Caki2 (cell line): ENCODE measurements around the gene TM4SF20. TPM values are rescaled to one million over a fixed set of nuclear protein-coding genes. Genes with fewer than 3 reads are reported as not detected.
A peak's percentile ranks its signal among the peaks of the same experiment; 100 is the strongest.
"Not testable (repeated sequence)": the region's sequence is repeated elsewhere in the genome, so short reads cannot be mapped to it uniquely, and the experiment has no call there.

Source experiments
- DNase-seq: peaks from one replicate; pipeline ENCODE4 v3.0.0-alpha.2; 2015; ENCODE audit warnings: low read depth
- in situ Hi-C: cut with HindIII; loops from 2 replicates; pipeline ENCODE4 v1.10.0; 2016; ENCODE audit warnings: low sequenced_read_pairs, low pct_unique_long_range_greater_than_20kb, mixed read lengths
- total RNA-seq: library from RNA; depleted of rRNA; stranded (reverse); fragments of >200 nt; shearing (Covaris generic); gene quantifications from 2 replicates; pipeline ENCODE4 v1.2.3, GENCODE V29; 2014; ENCODE audit warnings: low replicate concordance

TM4SF20 gene
- total RNA-seq, 1 experiment from 2014 or later = not detected

GRCh38 chr2:227402959-227403358 lies 23.9 kb upstream of the TM4SF20 start:
- in situ Hi-C loops = no loop called here
- no peak for DNase-seq

- DNase-seq = no peak
- in situ Hi-C loops = no loop called here
These were observed 23.2 kb upstream of the TM4SF20 start for GRCh38 chr2:227402321-227402720.

DNA sequence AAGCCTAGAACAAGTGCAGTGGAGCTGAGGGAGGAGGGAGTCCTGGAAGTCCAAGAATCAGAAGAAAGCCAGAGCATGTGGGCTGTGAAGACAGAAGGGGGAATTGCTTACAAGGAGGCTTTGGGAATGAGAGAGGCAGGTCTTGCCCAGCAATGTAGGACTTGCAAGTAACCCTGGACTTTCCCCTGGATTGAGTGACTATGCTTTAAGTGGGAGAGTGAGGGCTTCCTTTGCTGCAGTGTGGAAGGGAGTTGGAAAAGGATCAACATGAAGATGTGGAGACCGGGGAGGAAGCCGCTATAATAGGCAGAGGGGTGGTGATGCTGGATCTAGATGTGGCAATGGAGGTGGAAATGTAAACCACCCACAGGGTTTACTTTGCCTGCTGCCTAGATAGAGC lies 22.4 kb upstream of the TM4SF20 start:
- no peak for DNase-seq
- in situ Hi-C loops = no loop called here

- in situ Hi-C loops = no loop called here
- DNase-seq = no peak
These were observed 19.9 kb upstream of the TM4SF20 start for GRCh38 chr2:227398684-227399670.

- DNase-seq = no peak
- in situ Hi-C loops = no loop called here
These were observed 18.5 kb upstream of the TM4SF20 start for GRCh38 chr2:227397562-227397961.

DNA sequence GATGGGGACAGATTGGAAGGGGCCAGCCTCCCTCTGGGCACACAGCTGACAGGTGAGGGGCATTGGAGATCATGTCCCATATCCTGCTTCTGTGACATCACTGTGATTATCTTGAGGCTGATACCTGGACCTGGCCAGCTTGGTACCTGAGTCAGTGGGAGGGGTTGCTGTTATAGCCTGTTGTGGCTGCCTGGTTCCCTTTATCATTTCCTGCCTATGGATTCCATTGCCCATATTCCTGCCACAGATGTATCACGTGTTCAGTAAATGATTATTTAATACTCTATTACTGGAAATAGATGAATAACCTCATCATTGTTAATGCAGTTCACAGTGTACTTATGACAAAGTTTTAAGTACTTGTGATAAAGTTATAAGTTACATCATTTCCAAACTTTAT lies 16.4 kb upstream of the TM4SF20 start:
- DNase-seq = no peak
- in situ Hi-C loops = no loop called here

GRCh38 chr2:227394401-227394800 lies 15.3 kb upstream of the TM4SF20 start:
- DNase-seq = no peak
- in situ Hi-C loops = no loop called here

GRCh38 chr2:227390468-227391256 lies 11.6 kb upstream of the TM4SF20 start:
- in situ Hi-C loops = no loop called here
- DNase-seq = no peak

GRCh38 chr2:227389661-227390060 lies 10.6 kb upstream of the TM4SF20 start:
- in situ Hi-C loops = no loop called here
- DNase-seq = no peak

- in situ Hi-C loops = no loop called here
- no peak for DNase-seq
These were observed 10.1 kb upstream of the TM4SF20 start for GRCh38 chr2:227389231-227389630.

DNA sequence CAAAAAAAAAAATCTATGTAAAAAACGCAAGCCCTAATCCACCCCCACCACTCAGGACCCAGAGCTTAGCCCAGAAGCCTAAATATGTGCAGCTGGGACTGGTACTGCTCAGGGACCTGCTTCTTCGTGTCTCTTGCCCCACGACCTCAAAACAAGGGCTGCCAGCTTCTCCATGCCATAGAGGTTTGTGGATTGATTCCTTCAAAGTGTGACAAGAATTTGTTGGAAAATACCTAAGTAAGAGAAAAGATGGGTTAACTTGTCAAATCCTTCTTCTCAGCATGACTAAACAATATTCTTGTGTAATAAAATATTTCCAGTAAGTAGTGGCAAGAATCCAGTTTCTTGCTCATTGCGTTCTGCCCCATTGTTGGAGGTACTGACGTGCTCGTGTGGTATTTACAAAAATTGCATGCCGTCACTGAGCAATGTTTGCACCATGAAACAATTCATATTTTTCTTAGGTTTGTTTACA lies 9.5 kb upstream of the TM4SF20 start:
- in situ Hi-C loops = no loop called here
- peak; percentile 48 for DNase-seq

DNA sequence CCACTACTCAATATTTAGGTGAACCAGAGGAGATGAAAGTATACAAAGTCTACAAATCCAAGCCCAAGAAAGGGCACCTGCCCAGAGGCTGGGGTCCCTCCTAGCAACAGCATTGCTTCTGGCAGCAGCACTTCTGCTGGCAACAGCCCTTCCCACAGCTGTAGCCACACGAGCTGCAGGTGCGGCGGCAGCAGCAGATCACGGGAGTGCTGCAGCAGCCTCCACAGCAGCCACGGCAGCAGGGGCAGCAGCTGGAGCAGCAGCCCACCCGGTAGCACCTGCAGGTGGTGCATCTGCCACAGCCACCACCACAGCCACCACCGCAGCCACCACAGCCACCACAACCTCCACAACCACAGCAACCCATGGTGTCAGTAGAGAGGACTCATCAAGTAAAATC lies 8.5 kb upstream of the TM4SF20 start, which contains the start of gene SCYGR1:
TSS of gene SCYGR1 (minus strand) at position 367 of the 400 bp plus-strand sequence. CDS start at position 367, 0 bp downstream.
- DNase-seq, in situ Hi-C loops: not testable (repeated sequence)

DNA sequence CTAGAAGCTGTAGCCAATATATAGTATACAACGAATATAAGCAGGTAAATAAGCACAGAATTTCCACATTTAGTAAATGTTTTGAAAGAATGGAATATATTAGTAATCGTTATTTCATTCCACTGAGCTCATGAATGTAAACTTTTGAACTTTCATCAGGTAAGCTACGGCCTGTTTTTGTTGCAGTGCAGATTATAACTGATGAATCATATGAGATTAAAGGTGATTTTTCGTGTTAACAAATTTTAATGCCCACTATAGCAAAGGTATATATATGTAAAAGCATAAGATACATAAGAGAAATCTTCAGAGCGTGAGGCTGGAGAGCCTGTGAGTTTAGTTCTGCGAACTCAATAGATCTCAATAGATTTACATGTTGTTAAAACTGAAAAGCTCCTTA lies 7.5 kb upstream of the TM4SF20 start:
- no peak for DNase-seq
- in situ Hi-C loops = no loop called here

- DNase-seq = no peak
- in situ Hi-C loops = no loop called here
These were observed 4.6 kb upstream of the TM4SF20 start for GRCh38 chr2:227383686-227384085.

DNA sequence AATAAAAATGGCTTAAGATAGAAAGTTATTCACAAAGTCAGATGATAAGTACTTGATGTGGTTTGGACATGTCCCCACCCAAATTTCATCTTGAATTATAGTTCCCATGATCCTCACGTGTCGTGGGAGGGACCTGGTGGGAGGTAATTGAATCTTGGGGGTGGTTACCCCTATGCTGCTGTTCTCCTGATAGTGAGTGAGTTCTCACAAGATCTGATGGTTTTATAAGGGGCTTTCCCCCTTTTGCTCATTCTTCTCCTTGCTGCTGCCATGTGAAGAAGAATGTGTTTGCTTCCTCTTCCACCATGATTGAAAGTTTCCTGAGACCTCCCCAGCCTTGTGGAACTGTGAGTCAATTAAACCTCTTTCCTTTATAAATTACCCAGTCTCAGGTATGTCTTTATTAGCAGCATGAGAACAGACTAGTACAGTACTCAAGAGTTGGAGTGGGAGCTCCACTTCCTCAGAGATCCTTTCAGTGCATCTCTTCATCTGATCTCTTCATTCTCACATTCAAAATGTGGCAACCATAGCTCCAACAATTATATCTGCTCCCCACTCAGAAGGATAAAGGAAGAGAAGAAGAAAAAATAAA lies 3.2 kb upstream of the TM4SF20 start:
- in situ Hi-C loops, DNase-seq: not testable (repeated sequence)

GRCh38 chr2:227378371-227378782 lies 729 bp downstream of the TM4SF20 start:
- in situ Hi-C loops = no loop called here
- no peak for DNase-seq

DNA sequence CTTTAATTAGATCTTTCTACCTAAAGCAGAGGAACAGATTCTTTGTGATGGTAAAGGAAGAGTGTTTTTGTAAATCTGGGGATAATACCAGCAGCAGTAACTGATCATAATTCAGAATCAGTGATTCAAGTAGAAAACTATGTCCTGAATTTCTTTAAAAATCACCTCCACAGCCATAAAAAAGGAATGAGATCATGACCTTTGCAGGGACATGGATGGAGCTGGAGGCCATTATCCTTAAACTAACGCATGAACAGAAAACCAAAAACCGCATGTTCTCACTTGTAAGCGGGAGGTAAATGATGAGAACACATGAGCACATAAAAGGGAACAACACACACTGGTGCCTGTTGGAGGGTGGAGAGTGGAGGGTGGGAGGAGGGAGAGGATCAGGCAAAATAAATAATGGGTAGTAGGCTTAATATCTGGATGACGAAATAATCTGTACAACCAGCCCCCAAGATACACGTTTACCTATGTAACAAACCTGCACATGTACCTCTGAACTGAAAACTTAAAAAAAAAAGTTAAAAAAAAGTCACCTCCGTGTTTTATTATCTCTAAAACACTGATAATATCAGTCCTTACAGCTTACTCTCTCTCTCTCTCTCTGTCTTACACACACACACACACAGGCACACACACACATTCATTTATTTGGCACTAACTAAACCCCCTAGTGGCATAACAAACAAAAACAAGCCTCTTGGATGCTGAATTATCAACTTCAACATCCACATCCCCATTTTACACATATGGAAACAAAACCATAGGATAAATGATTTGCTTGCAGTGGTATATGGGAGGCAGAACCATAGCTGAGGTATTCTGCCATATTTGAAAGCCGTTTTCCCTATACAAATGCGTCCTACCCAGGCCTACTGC lies 1.4 kb downstream of the TM4SF20 start:
- in situ Hi-C loops = no loop called here
- DNase-seq = no peak
